ENCODE data around the gene BPGM.

The BPGM gene

GRCh38 chr7:134684165-134684564, 37.5 kb downstream of the BPGM start:
- H3K9me3 ChIP-seq (ENCODE audit: control insufficient read depth, insufficient read depth, low read depth, low read length): no peaks in the 10 kb centered on the region
- H3K36me3 ChIP-seq (ENCODE audit: control insufficient read depth in 2 of 2, insufficient read depth in 1 of 2, low read length in 2 of 2): peaks cover 0 to 13% of the 10 kb centered on the region in 2 experiments; a peak in 1 of 3 replicates
- ChIA-PET CTCF (interaction anchor here (0.6 to 3.6 kb wide), 6 partner anchors 10 to 913 kb away, joined by 3 to 20 read pairs (median 4); no protein-coding TSS in a partner anchor), POLR2A (interaction anchor here (0.7 kb wide), 1 partner anchor 25 kb away, joined by 5 read pairs; no protein-coding TSS in a partner anchor)
- H3K4me3 ChIP-seq (ENCODE audit: low read depth, low read length): no peak overlapping the region
- H3K27ac ChIP-seq (ENCODE audit: extremely low read depth, low read depth, low read length): no peak overlapping the region
- H3K4me1 ChIP-seq (ENCODE audit: control insufficient read depth, insufficient read depth, low read length): no peaks in the 10 kb centered on the region
- no peak for TF ChIP-seq ZNF426 (tag by site-specific recombination; IDR thresholded peaks at IDR 0.05)

GRCh38 chr7:134685250-134685649, 38.6 kb downstream of the BPGM start:
- no peaks in the 10 kb centered on the region for H3K9me3 ChIP-seq (ENCODE audit: control insufficient read depth, insufficient read depth, low read depth, low read length)
- H3K4me3 ChIP-seq (ENCODE audit: low read depth, low read length): no peak overlapping the region
- ChIA-PET CTCF (interaction anchor here (0.6 to 3.6 kb wide), 5 partner anchors 9 to 1087 kb away, joined by 4 to 20 read pairs (median 4); no protein-coding TSS in a partner anchor), POLR2A (no interaction called here)
- no peaks in the 10 kb centered on the region for H3K4me1 ChIP-seq (ENCODE audit: control insufficient read depth, insufficient read depth, low read length)
- TF ChIP-seq ZNF121 (tag by site-specific recombination; IDR thresholded peaks at IDR 0.05) (no peak), PRDM10 (tag by site-specific recombination; IDR thresholded peaks at IDR 0.05) (no peak), MYNN (tag by site-specific recombination; IDR thresholded peaks at IDR 0.05; ENCODE audit: borderline replicate concordance) (no peak), ZNF311 (tag by site-specific recombination; IDR thresholded peaks at IDR 0.05; ENCODE audit: borderline replicate concordance) (no peak), ZNF529 (tag by site-specific recombination; IDR thresholded peaks at IDR 0.05; ENCODE audit: insufficient replicate concordance) (no peak), ZXDB (tag by site-specific recombination; IDR thresholded peaks at IDR 0.05) (no peak), ZFHX2 (tag by site-specific recombination; conservative IDR thresholded peaks at IDR 0.05) (no peak), ZNF112 (tag by site-specific recombination; IDR thresholded peaks at IDR 0.05) (no peak), ZNF621 (tag by site-specific recombination; IDR thresholded peaks at IDR 0.05) (no peak), ZNF26 (tag by site-specific recombination; IDR thresholded peaks at IDR 0.05) (no peak), ZNF302 (tag by site-specific recombination; IDR thresholded peaks at IDR 0.05; ENCODE audit: low read depth) (no peak), SALL2 (tag by site-specific recombination; IDR thresholded peaks at IDR 0.05; ENCODE audit: borderline replicate concordance) (no peak), OSR2 (tag by site-specific recombination; IDR thresholded peaks at IDR 0.05) (no peak), ZNF561 (tag by site-specific recombination; IDR thresholded peaks at IDR 0.05; ENCODE audit: borderline replicate concordance) (no peak), ZBTB48 (tag by site-specific recombination; IDR thresholded peaks at IDR 0.05) (no peak), HIC1 (tag by site-specific recombination; IDR thresholded peaks at IDR 0.05) (no peak), SP2 (tag by site-specific recombination; IDR thresholded peaks at IDR 0.05) (no peak), ZNF157 (tag by site-specific recombination; IDR thresholded peaks at IDR 0.05) (no peak)
- H3K27ac ChIP-seq (ENCODE audit: extremely low read depth, low read depth, low read length): no peak overlapping the region
- peaks cover 0 to 4% of the 10 kb centered on the region in 2 experiments; a peak in 1 of 3 replicates for H3K36me3 ChIP-seq (ENCODE audit: control insufficient read depth in 2 of 2, insufficient read depth in 1 of 2, low read length in 2 of 2)

Measured in HEK293 (cell line).